HG03354 (cell line): Measurements from ENCODE around the gene CTBP2.

Source experiments
- ATAC-seq: cut with Tn5 transposase; IDR thresholded peaks from one replicate; pipeline ENCODE4 v1.9.1; 2021; ENCODE audit warnings: mild to moderate bottlenecking; ENCODE audit not compliant: unreplicated experiment, poor library complexity, severe bottlenecking

CTBP2 gene

DNA sequence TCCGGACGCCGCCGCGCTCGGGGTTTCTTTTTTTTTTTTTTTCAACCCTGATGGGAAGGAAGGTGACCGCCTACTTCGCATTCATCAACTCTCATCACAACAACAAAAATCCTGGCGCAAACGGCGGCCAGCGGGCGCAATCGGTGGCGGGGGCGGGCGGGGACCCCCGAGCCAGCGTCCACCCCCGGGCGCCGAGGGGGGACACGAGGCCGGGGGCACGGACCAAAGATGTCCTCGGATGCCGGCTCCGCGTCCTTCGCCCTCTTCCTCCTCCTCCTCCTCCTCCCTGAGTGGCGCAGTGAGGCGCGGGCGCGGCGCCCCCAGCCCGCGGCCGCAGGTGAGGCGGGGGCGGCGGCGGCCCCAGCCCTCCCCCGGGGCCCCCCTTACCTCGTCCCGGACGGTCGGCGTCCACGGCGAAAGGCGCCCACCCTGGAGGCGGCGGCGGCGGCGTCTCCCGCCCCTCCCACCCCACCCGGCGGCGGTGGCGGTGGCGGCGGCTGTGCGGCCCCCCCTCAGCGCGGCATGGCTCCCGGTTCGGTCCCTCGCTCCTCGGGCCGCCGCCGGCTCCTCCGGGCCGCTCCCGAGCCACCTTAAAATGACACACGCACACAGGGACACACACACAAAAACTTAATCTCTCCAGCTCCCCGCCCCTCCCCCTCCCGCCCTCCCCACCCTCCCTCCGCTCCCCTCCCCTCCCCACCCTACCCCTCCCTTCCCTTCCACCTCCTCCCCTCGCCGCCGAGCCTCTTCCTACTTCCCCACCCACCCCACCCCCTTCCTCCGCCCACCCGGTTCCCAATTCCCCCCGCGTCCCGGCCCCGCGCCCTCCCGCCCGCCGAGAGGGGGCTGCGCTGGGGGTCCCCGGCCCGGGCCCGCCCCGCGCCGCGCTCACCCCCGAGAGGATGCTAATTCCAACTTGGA lies at the start of gene CTBP2:
TSS of gene CTBP2 (minus strand) at position 632 of the 924 bp plus-strand sequence.
- no peak for ATAC-seq

DNA sequence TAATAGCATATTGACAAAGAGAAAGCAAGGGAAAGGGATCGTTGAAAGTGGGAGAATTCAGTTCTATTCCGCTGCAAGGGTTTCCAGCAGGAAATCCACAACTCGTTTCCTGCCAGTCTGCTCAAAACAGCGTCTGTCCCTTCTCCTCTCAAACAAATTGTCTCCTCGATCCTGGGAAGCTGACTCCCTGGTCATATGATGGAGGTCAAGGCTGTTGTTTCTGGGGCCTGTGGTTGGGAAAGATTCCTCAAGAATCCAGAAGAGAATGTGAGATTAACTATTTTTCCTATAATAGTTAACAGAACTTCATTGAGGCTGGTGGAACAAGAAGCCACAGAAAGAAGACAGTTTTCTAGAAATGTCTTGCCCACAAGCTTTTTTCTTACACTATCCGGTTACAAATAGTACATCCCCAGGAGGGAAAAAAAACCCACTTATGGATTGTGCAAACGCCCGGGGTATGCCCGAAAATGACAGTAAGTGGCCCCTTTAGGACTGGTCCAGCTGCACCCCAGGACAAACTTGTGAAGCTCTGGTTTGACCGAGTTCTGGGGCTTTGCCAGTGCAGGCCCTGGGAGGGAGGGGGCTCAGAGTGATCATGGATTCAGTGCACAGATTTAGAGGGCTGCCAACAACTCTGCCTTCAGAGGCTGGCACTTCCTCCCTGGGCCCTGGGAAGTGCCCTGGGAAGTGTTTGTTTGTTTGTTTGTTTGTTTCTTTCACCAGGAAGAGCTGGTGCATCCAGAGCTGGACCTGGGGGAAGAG lies 49.4 kb upstream of the CTBP2 start:
- ATAC-seq: no peak

DNA sequence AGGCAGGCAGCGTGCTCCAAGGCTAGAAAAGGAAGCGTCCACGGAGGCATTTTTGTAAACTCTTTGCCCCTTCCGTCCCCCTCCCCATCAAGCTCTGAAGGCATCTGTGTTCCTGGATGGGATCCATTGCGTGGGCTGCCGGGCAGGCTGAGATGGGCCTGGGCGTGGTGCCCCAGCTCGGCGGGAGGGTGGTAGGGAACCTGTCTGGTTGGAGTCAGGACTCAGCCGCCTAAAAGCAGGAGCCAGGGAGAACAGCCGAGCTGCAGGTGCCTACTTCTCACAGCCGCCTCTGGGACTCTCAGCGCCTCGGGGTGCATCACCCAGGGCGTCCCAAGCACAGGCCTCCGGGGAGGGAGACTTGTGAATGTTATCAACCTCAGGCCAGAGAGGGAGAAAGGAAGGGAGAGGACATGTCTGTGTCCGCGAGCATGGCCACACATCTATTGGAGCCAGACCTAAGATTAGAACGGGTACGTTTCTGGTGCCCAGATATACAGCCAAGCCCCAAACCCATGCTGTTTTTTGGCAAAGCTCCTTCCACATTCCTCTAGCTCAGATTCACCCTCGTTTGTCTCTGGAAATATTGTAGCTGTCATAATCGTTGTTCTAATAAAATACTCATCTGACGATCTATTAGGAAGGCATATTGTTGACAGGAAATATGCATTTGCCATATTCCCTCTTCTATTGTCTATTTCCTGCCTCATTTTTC lies 48.6 kb upstream of the CTBP2 start:
- ATAC-seq: no peak

DNA sequence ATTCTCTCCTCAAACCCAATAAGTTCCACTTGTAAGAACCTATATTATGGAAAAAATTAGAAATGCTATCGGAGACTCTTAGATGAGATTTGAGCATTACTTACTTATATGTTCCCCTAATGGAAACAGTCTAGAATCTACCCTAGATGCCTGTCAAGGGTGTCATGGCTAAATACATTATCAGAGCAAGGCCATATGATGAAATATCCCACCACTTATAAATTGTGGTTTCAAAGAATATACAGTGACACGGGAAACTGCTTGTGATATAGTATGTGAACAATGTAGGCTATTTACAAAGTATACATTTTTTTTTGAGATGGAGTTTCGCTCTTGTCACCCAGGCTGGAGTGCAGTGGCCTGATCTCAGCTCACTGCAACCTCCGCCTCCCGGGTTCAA lies 46.3 kb upstream of the CTBP2 start:
- ATAC-seq: no peak

DNA sequence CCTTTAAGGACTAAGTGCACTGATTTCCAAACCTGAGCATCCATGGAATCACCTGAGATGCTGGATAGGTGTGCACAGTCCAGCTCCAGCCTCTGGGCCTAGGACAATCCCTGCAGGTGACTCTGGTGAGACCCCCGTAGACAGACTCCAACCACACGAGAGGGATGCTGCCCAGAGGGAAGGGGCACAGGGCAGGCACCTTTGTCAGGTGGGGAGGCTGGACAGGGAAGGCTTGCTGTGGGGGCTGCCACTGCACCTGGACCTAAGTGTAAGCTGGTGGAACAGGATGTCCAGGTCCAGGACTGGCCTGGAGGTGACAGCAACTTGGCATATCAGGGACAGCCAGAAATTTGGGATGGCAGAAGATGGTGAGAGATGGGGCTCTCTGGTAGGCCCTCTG lies 45.1 kb upstream of the CTBP2 start:
- no peak for ATAC-seq

DNA sequence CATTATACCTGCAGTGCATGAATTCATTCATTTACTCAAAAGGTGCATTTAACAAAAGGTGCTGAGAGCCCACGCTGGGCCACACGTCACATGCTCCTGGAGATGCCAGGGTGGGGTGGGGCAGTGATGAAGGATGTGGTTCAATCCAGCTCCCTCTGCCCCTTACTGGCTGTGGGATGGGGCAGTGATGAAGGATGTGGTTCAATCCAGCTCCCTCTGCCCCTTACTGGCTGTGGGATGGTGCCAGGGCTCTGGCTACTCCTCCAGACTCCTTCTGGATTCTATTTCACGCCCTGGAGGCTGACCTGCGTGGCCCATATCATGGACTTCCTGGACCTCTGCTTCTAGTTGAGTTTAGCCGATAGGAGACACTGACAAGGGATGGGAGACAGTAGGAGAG lies 44.0 kb upstream of the CTBP2 start:
- no peak for ATAC-seq

DNA sequence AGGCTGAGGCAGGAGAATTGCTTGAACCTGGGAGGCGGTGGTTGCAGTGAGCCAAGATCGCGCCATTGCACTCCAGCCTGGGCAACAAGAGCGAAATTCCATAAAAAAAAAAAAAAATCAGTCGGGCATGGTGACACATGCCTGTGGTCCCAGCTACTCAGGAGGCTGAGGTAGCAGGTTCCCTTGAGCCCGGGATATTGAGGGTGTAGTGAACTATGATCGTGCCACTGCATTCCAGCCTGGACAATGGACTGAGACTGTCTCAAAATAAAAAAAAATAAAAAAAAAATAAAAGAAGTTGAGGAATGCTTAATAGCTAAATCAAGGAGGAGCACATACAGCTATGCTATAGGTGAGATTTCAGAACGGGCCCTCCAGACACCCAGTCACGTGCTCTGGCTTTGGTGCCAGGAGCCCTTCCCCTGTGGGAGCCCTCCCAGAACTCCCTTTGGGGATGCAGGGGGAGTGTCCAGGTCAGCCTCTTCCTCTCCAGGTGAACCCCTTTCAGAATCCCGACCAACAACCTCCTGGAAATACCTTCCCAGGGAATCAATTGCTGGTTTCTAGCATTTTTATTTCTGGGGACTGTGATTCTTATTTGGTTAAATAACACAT lies 42.9 kb upstream of the CTBP2 start:
- ATAC-seq: no peak

DNA sequence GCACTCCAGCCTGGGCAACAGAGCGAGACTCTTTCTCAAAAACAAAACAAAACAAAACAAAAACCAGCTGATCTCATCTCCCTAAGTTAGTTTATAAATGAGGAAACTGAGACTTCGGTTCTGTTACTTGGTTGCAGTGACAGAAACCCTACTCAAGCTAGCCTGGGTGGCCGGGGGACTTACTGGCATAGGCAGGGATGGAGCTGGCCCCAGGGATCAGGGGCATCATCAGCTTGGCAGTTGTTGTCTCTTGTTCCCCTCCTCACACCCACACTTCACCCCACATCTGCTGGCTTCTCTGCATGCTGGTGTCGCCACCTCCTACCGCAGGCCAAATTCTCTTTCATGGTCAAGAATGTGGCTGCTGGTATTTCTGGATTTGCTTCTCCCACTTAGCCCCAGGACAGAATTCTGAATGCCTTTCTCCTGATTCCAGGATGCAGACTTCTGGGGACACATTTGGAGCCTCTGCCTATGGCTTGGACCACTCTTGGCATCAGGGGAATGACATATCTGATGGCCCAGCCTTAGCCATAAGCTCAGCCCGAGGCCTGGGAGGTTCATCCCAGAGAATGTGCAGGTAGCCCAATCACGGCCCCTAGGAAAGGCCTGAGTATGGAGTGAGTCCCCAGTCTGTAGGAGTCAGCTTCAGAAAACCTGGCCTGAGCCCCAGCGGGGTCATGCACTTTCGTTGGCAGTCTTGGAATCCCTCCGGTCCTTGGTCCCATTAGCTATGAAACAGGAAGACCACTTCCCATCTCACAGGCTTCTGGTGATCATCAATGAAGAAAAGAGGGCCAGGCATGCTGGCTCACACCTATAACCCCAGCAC lies 41.6 kb upstream of the CTBP2 start:
- no peak for ATAC-seq

DNA sequence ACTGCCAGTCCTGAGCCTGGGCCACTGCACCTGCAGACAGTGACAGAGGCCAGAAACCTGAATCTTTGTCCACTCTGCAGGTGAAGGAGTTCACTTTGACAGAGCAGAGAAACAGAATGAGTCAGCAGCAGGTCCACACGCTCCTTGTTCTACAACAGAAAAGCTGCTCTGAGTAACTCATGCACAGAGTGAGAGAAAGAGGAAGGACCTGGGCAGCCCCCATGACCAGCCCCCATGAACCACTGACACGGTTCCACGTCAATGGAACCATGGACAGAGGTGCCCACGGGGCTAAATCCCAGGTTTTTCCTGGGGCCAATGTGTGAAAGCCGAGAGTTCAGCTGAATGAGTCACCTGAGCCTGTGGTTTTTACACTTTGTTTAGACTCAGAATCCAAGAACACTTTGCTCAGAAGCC lies 40.8 kb upstream of the CTBP2 start:
- peak; percentile 91 for ATAC-seq

DNA sequence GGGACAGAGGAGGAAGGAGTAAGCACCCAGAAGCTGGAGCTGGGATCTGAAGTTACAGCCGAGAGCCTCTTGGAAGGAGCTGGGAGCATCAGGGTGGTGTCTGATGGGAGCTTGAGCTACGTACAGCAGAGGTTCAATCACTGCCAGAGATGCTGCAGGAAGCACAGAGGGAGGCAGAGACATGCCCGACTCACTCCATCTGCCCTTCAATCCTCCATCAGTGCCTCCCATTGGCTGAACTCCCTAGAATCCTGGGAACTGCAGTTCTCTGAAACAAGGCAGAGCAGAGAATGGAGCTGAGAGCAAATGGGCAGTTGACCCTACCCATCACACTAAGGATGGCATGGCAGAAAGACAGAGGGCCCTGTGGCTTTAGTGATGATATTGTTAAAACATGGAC lies 40.0 kb upstream of the CTBP2 start:
- no peak for ATAC-seq

DNA sequence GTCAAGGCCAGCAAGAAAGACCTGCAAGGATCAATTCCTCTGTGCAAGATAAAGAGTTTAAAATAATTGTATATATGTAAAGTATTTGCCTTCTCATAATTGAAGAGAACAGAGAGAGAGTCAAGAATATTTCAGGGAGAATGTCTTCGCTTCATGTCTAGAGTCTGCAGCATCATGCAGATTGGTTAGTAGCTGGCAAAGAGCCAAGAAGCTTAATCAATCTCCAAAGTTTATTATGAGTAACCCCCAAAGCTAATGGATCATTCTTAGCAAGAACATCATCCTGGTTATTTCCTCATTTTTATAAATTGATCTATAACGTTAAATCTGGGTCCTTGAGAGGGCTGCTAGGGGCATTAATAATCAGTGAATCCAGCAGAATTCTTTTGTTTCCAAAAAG lies 38.9 kb upstream of the CTBP2 start:
- no peak for ATAC-seq

DNA sequence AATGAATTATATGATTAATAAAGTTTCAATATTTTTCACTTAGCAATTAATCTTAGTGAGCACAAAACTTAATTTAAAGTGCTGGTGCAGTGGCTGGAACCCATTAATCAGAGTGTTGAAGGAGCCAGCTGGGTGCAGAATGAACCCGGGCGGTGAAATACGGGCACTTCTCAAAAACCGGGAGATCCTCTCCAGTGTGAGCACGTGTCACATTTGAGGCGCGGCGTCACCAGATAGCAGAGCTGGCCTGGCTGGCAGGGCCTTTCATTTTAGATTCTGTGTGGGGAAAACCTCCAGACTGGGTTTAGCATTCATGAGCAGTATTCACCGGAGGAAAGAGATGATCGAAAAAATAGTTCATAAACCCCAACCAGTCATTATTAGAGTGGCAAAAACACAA lies 34.5 kb upstream of the CTBP2 start:
- no peak for ATAC-seq

DNA sequence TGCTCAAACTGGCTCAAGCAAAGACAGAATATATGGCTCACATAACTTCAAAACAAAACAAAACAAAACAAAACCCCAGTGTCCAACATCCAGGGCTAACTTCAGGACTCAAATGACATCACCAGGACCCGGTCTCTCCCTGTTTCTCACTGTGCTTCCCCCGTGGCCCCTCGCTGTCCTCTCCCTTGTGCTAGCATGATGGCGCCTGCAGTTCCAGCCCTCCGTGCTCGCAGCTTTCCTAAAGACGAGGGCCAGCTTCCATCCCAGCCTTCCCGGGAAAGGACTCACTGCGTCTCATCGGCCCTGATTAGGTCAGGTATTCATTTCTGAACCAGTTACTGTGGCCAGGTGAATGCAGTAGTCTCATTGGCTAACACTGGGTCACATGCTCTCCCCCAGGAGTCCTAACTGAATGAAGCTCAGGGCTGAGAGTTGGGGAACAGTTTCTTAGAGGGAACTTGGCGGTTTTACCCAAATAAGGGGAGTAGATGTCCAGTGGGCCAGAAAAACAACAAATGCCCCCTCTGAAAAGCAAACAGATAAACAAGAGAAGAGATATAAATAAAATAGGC lies 33.0 kb upstream of the CTBP2 start:
- no peak for ATAC-seq

DNA sequence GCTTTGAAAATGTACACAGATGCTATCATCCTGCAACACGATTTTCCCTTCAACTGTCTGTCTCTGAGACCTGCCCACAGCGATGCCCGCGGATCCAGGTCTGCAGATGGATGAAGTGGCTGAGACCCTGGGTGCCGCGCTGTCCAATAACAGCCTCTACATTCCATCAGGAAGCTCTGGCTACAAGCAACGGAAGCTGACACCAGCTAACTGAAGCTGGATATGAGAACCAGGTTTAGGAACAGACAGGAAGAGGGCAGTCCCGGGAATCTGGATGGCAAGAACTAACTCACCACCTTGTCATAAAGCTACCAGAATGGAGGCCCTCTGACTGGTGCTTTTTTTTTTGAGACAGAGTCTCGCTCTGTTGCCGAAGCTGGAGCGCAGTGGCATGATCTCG lies 32.3 kb upstream of the CTBP2 start:
- no peak for ATAC-seq

DNA sequence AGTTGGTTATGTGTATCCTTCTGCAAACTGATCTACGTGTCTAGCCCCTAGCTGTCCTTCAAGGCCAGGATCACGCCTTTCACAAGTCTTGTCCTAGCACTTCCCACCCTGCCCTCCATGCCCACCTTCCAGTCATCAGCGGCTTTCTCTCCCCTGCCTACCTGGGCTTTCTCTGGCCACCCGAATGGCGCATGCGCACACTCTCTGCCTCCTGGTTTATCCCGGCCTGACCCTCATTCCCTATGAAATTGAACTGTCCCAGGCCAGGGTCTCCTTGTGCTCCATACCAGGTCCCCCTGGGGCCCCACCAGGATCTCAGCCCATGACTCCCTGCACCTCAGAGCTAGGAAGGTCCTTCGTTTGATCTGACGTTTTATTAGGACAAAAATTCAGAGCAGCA lies 31.6 kb upstream of the CTBP2 start:
- ATAC-seq: no peak

DNA sequence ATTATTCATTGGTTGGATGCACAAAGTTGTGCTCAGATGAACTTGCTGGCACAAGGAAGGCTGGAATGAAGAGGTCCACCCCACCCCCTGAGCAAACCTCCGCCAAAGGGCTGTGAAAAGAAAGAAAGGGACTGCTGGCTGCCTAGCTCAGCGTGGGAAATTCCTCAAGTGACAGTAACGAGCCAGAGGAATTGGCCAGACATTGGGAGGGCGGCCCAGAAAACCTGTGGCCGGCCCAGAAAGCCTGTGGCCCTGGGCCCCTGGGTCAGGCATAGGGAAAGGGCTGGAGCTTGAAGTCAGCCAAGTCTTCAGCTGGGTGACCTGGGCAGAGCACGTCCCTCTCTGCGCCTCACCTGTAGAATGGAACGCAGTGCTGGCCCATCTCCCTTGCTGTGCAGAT lies 30.6 kb upstream of the CTBP2 start:
- ATAC-seq: no peak

DNA sequence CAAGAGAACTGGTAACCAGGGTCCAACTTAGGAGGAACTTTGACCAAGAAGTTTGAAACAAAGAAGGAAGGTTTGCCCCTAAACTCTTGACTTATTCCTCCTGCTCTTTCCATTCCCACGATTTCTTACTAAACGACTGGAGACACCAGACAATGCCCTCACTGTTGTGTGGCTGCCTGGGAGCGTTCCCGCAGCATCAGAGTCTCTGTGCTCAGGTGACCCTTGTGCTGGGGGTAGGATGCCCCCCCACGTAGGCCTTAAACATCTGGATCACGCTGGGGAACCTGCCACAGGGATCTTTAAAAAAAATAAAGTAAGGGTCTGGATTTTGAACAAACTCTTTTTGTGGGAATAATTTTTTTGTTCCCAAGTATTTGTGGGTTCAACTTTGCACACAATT lies 30.1 kb upstream of the CTBP2 start:
- ATAC-seq: no peak

DNA sequence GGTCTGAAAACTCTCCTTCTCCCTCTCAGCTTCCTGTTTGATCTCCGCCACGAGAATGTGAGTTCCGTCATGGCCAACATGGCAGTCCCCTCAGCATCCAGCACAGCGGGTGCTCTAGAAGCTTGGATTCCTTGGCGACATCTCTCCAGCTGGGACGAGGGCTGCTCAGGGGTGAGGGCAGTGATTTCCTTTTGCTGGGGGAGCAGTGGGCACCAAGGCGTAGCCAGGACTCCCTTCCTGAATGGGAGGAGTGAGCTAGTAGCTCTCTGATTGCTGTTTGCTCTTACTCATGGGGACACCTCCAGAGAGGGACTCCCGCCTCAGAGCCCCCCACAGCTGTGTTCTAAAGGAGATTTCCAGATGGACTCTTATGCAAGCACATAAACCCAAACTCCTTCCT lies 28.8 kb upstream of the CTBP2 start:
- no peak for ATAC-seq
